SK-N-SH (cell line): Measurements from ENCODE around the gene WNK2. TPM values are rescaled to one million over a fixed set of nuclear protein-coding genes. Genes with fewer than 3 reads are reported as not detected.

Experiments
- CTCF ChIA-PET: fragments of 300-600, 350-600 bp; formaldehyde crosslinking; extraction: SDS; loops from one replicate; lab custom pipeline; 2021; lab: Yijun Ruan, JAX
- POLR2A ChIA-PET: fragments of 350-600 bp; sonication (Branson Sonifier 250); formaldehyde crosslinking; extraction: SDS; loops from one replicate; lab custom pipeline; 2020; ENCODE audit warnings: antibody characterized with exemption, inconsistent platforms; lab: Yijun Ruan, JAX
- DNase-seq: peaks from one replicate; pipeline ENCODE4 v3.0.0; 2012
- H2AFZ ChIP-seq: fragments of 200-600 bp; sonication (generic); 2 replicates; pipeline ENCODE4 v1.8.1; 2016; ENCODE audit warnings: antibody characterized with exemption, mild to moderate bottlenecking, low read depth
- H3F3A ChIP-seq: fragments of 200-600 bp; sonication (generic); replicated peaks from 2 replicates; pipeline ENCODE3; 2016; ENCODE audit warnings: antibody characterized with exemption, mild to moderate bottlenecking; ENCODE audit not compliant: insufficient read depth
- H3K27ac ChIP-seq, 2 experiments: fragments of 200-500 bp in 1 of 2; fragments of 200-600 bp in 1 of 2; sonication (Bioruptor generic) in 1 of 2; sonication (generic), shearing (Covaris generic) in 1 of 2; 2 replicates each; pipeline versions ENCODE4 v1.5.1 to v1.6.1; 2014 to 2016; ENCODE audit warnings: low read depth in 2 of 2, inconsistent platforms in 1 of 2, low read length in 1 of 2, mild to moderate bottlenecking in 1 of 2, mixed read lengths in 1 of 2
- H3K27me3 ChIP-seq: fragments of 200-600 bp; sonication (generic), shearing (Covaris generic); 2 replicates; pipeline ENCODE4 v1.6.1; 2016; ENCODE audit warnings: mixed run types; ENCODE audit not compliant: insufficient read depth
- H3K36me3 ChIP-seq, 2 experiments: fragments of 200-500 bp in 1 of 2; fragments of 200-600 bp in 1 of 2; sonication (Bioruptor generic) in 1 of 2; sonication (generic) in 1 of 2; replicated peaks in 1 of 2; 2 replicates each; pipeline versions ENCODE3 to v1.5.1; 2014 to 2016; ENCODE audit warnings: low read length in 1 of 2, mild to moderate bottlenecking in 1 of 2; ENCODE audit not compliant: insufficient read depth in 2 of 2, control insufficient read depth in 1 of 2
- H3K4me1 ChIP-seq, 2 experiments: fragments of 200-500 bp in 1 of 2; fragments of 200-600 bp in 1 of 2; sonication (Bioruptor generic) in 1 of 2; sonication (generic), shearing (Covaris generic) in 1 of 2; 2 replicates each; pipeline versions ENCODE4 v1.5.1 to v1.6.1; 2014 to 2016; ENCODE audit warnings: low read depth in 1 of 2, low read length in 1 of 2, mixed run types in 1 of 2; ENCODE audit not compliant: insufficient read depth in 2 of 2, control insufficient read depth in 1 of 2
- H3K4me2 ChIP-seq: fragments of 200-600 bp; sonication (generic), shearing (Covaris generic); 2 replicates; pipeline ENCODE4 v1.6.1; 2017; ENCODE audit warnings: mixed run types
- H3K4me3 ChIP-seq, 2 experiments: fragments of 200-500 bp in 1 of 2; fragments of 200-600 bp in 1 of 2; sonication (Bioruptor generic) in 1 of 2; sonication (generic), shearing (Covaris generic) in 1 of 2; 2 replicates each; pipeline versions ENCODE4 v1.5.1 to v1.8.1; 2014 to 2016; ENCODE audit warnings: low read depth in 2 of 2, inconsistent platforms in 1 of 2, low read length in 1 of 2, mild to moderate bottlenecking in 1 of 2, mixed read lengths in 1 of 2, moderate library complexity in 1 of 2
- H3K79me2 ChIP-seq: fragments of 200-600 bp; sonication (generic); 2 replicates; pipeline ENCODE4 v1.8.1; 2017; ENCODE audit warnings: mild to moderate bottlenecking; ENCODE audit not compliant: insufficient read depth
- H3K9ac ChIP-seq: fragments of 200-600 bp; sonication (generic); 2 replicates; pipeline ENCODE4 v1.6.1; 2017; ENCODE audit warnings: mixed run types
- H3K9me2 ChIP-seq: fragments of 200-600 bp; sonication (generic); 2 replicates; pipeline ENCODE4 v1.6.1; 2017; ENCODE audit warnings: mixed run types
- H3K9me3 ChIP-seq: fragments of 200-600 bp; sonication (generic); 2 replicates; pipeline ENCODE4 v1.6.1; 2017; ENCODE audit warnings: mixed run types, mild to moderate bottlenecking, moderate library complexity
- H4K20me1 ChIP-seq: fragments of 200-600 bp; sonication (generic); 2 replicates; pipeline ENCODE4 v1.6.1; 2017; ENCODE audit warnings: mild to moderate bottlenecking, mixed run types; ENCODE audit not compliant: insufficient read depth
- EP300 ChIP-seq, 2 experiments: IDR thresholded peaks; 2 replicates each; pipeline versions ENCODE4 v1.4.0 to v1.6.1; 2012; ENCODE audit warnings: borderline replicate concordance in 1 of 2, low read depth in 1 of 2, low read length in 1 of 2
- EZH2phosphoT487 ChIP-seq: fragments of 200-600 bp; sonication (generic); IDR thresholded peaks from 2 replicates; pipeline ENCODE4 v1.6.1; 2017; ENCODE audit warnings: low read depth, mixed run types, mild to moderate bottlenecking, antibody characterized with exemption, moderate library complexity, borderline replicate concordance
- FOSL2 ChIP-seq: IDR thresholded peaks from 2 replicates; pipeline ENCODE4 v1.4.0; 2012; ENCODE audit warnings: low read depth, mild to moderate bottlenecking, moderate library complexity, borderline replicate concordance
- FOXJ3 ChIP-seq: sonication (generic); formaldehyde crosslinking; IDR thresholded peaks from 2 replicates; pipeline ENCODE4 v1.5.1; 2020; ENCODE audit warnings: mild to moderate bottlenecking, missing genetic modification reagents
- FOXM1 ChIP-seq: IDR thresholded peaks from 2 replicates; pipeline ENCODE4 v1.4.0; 2012; ENCODE audit warnings: low read depth, mild to moderate bottlenecking
- MXI1 ChIP-seq: IDR thresholded peaks from 2 replicates; pipeline ENCODE4 v1.6.1; 2012; ENCODE audit warnings: mild to moderate bottlenecking, low read depth, low read length, improper control_type of control experiment
- RAD21 ChIP-seq: IDR thresholded peaks from 2 replicates; pipeline ENCODE4 v1.6.1; 2012; ENCODE audit warnings: mild to moderate bottlenecking, low read length
- REST ChIP-seq: IDR thresholded peaks from 2 replicates; pipeline ENCODE4 v1.6.1; 2012; ENCODE audit warnings: mild to moderate bottlenecking, low read depth, low read length, moderate library complexity
- SIN3A ChIP-seq: IDR thresholded peaks from 2 replicates; pipeline ENCODE4 v1.6.1; 2012; ENCODE audit warnings: low read depth, mild to moderate bottlenecking, low read length, moderate library complexity, borderline replicate concordance
- SMC3 ChIP-seq: IDR thresholded peaks from 2 replicates; pipeline ENCODE4 v1.6.1; 2012; ENCODE audit warnings: low read depth, low read length, improper control_type of control experiment
- USF1 ChIP-seq: IDR thresholded peaks from 2 replicates; pipeline ENCODE4 v1.4.0; 2012; ENCODE audit warnings: low read depth, borderline replicate concordance
- WGBS: methylation state at CpG from one replicate; pipeline ENCODE4 v1.1.6; 2017; ENCODE audit warnings: low lambda C conversion rate; 5-methylcytosine and 5-hydroxymethylcytosine counted together
- polyA plus RNA-seq, 3 experiments: library from polyadenylated mRNA; depleted of rRNA; stranded (reverse); fragments of >200 nt; gene quantifications; 2 replicates each; pipeline ENCODE4 v1.2.3, GENCODE V29; 2012
- TF ChIP-seq, protein P1 (sequence below): fragments of 150-350 bp; IDR thresholded peaks from 2 replicates; pipeline ENCODE4 v1.6.1; 2016; ENCODE audit warnings: mild to moderate bottlenecking, low read depth, low read length
- TF ChIP-seq, protein P2 (sequence below): IDR thresholded peaks from 2 replicates; pipeline ENCODE4; 2012
- TF ChIP-seq, protein P3 (sequence below): fragments of 200-600 bp; sonication (generic); IDR thresholded peaks from 2 replicates; pipeline ENCODE4 v1.6.1; 2017; ENCODE audit warnings: antibody characterized with exemption, mild to moderate bottlenecking, moderate library complexity
- TF ChIP-seq, protein P4 (sequence below): IDR thresholded peaks from 2 replicates; pipeline ENCODE4 v1.4.0; 2012; ENCODE audit warnings: low read depth

Gene WNK2
- polyA plus RNA-seq, 1 of the 3 experiments (the other 2 are of a cell fraction): 0.12 TPM

- Histone ChIP-seq H3K4me2 (no peak overlapping the region), H3K9me3 (no peaks in the 10 kb centered on the region; the same call in 1 of the 2 replicates), H2AFZ (no peak overlapping the region), H3K9me2 (no peaks in the 10 kb centered on the region), H3K4me3 (no peak overlapping the region), H3F3A (no peaks in the 10 kb centered on the region), H4K20me1 (no peaks in the 10 kb centered on the region), H3K36me3 (no peaks in the 10 kb centered on the region), H3K27me3 (no peaks in the 10 kb centered on the region), H3K9ac (no peak overlapping the region), H3K27ac (no peak overlapping the region), H3K79me2 (no peaks in the 10 kb centered on the region), H3K4me1 (no peaks in the 10 kb centered on the region)
- 73% methylated on average over 4 of the region's 4 CpGs for WGBS
- TF ChIP-seq, protein P1, sequence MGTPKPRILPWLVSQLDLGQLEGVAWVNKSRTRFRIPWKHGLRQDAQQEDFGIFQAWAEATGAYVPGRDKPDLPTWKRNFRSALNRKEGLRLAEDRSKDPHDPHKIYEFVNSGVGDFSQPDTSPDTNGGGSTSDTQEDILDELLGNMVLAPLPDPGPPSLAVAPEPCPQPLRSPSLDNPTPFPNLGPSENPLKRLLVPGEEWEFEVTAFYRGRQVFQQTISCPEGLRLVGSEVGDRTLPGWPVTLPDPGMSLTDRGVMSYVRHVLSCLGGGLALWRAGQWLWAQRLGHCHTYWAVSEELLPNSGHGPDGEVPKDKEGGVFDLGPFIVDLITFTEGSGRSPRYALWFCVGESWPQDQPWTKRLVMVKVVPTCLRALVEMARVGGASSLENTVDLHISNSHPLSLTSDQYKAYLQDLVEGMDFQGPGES: no peak
- no peak for TF ChIP-seq FOXM1
- TF ChIP-seq, protein P2, sequence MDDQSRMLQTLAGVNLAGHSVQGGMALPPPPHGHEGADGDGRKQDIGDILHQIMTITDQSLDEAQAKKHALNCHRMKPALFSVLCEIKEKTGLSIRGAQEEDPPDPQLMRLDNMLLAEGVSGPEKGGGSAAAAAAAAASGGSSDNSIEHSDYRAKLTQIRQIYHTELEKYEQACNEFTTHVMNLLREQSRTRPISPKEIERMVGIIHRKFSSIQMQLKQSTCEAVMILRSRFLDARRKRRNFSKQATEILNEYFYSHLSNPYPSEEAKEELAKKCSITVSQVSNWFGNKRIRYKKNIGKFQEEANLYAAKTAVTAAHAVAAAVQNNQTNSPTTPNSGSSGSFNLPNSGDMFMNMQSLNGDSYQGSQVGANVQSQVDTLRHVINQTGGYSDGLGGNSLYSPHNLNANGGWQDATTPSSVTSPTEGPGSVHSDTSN: no peak
- no peak for TF ChIP-seq SIN3A
- no peak for TF ChIP-seq USF1
- TF ChIP-seq RAD21: no peak
- no peak for TF ChIP-seq FOXJ3 (CRISPR knock-in tag)
- no peak for TF ChIP-seq FOSL2
- TF ChIP-seq SMC3: no peak
- no peak for TF ChIP-seq EP300 (IDR thresholded peaks at IDR 0.05; ENCODE audit: borderline replicate concordance in 1 of 2, low read depth in 1 of 2, low read length in 1 of 2)
- no peak for TF ChIP-seq EZH2phosphoT487
- no peak for TF ChIP-seq REST
- no peak for TF ChIP-seq MXI1
- TF ChIP-seq, protein P3, sequence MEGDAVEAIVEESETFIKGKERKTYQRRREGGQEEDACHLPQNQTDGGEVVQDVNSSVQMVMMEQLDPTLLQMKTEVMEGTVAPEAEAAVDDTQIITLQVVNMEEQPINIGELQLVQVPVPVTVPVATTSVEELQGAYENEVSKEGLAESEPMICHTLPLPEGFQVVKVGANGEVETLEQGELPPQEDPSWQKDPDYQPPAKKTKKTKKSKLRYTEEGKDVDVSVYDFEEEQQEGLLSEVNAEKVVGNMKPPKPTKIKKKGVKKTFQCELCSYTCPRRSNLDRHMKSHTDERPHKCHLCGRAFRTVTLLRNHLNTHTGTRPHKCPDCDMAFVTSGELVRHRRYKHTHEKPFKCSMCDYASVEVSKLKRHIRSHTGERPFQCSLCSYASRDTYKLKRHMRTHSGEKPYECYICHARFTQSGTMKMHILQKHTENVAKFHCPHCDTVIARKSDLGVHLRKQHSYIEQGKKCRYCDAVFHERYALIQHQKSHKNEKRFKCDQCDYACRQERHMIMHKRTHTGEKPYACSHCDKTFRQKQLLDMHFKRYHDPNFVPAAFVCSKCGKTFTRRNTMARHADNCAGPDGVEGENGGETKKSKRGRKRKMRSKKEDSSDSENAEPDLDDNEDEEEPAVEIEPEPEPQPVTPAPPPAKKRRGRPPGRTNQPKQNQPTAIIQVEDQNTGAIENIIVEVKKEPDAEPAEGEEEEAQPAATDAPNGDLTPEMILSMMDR: no peak
- TF ChIP-seq, protein P4, sequence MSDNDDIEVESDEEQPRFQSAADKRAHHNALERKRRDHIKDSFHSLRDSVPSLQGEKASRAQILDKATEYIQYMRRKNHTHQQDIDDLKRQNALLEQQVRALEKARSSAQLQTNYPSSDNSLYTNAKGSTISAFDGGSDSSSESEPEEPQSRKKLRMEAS: no peak
- ChIA-PET CTCF (no interaction called here), POLR2A (no interaction called here)
- DNase-seq: no peak
Measured at GRCh38 chr9:93354451-93354850, 170.5 kb downstream of the WNK2 start.
